H1 (cell line): Measurements from ENCODE around the gene ACER3. TPM values are rescaled to one million over a fixed set of nuclear protein-coding genes. Genes with fewer than 3 reads are reported as not detected.

Source experiments
- BRCA1 ChIP-seq: IDR thresholded peaks from 2 replicates; pipeline ENCODE4 v1.6.1; 2012; ENCODE audit warnings: low read depth, low read length, improper control_type of control experiment
- CEBPB ChIP-seq: IDR thresholded peaks from 2 replicates; pipeline ENCODE4 v1.6.1; 2012; ENCODE audit warnings: low read depth, low read length
- CREB1 ChIP-seq: IDR thresholded peaks from 2 replicates; pipeline ENCODE4 v1.6.1; 2012; ENCODE audit warnings: inconsistent platforms
- KDM4A ChIP-seq: IDR thresholded peaks from one replicate; pipeline ENCODE4 v1.7.1; 2012; ENCODE audit warnings: low read depth, mild to moderate bottlenecking, moderate library complexity, low read length, inconsistent platforms; ENCODE audit not compliant: severe bottlenecking
- KDM5A ChIP-seq: fragments of 200-600 bp; IDR thresholded peaks from 2 replicates; pipeline ENCODE4 v1.7.1; 2012; ENCODE audit warnings: mild to moderate bottlenecking, low read length, inconsistent platforms, mixed read lengths
- MAFK ChIP-seq: IDR thresholded peaks from 2 replicates; pipeline ENCODE4 v1.6.1; 2012; ENCODE audit warnings: low read depth, mild to moderate bottlenecking, improper control_type of control experiment, low read length
- POLR2A ChIP-seq, 2 experiments: IDR thresholded peaks; 1 replicate in 1 of 2; 2 replicates in 1 of 2; pipeline ENCODE4 v1.6.1; 2011; ENCODE audit warnings: low read depth in 2 of 2, low read length in 2 of 2, mild to moderate bottlenecking in 2 of 2; ENCODE audit errors: control extremely low read depth in 1 of 2
- RAD21 ChIP-seq, 2 experiments: IDR thresholded peaks in 1 of 2; conservative IDR thresholded peaks in 1 of 2; 2 replicates each; pipeline ENCODE4 v1.6.1; 2011; ENCODE audit warnings: low read depth in 2 of 2, low read length in 2 of 2, improper control_type of control experiment in 1 of 2, inconsistent platforms in 1 of 2, mild to moderate bottlenecking in 1 of 2, moderate library complexity in 1 of 2
- RNF2 ChIP-seq: fragments of 200-900, 300-1000 bp; sonication (generic); IDR thresholded peaks from 2 replicates; pipeline ENCODE4 v1.7.1; 2016; ENCODE audit warnings: borderline replicate concordance, low read depth, mild to moderate bottlenecking, antibody characterized with exemption, low read length; ENCODE audit not compliant: poor library complexity, severe bottlenecking; ENCODE audit errors: missing control alignments
- TAF7 ChIP-seq: optimal IDR thresholded peaks from 2 replicates; pipeline ENCODE3; 2011; ENCODE audit warnings: low read depth, mild to moderate bottlenecking, inconsistent platforms, low read length, moderate library complexity, borderline replicate concordance
- TEAD4 ChIP-seq: IDR thresholded peaks from 2 replicates; pipeline ENCODE4 v1.6.1; 2012; ENCODE audit warnings: low read depth, low read length, inconsistent platforms, mixed read lengths
- YY1 ChIP-seq: IDR thresholded peaks from 2 replicates; pipeline ENCODE4 v1.6.1; 2011; ENCODE audit warnings: low read depth, mild to moderate bottlenecking, low read length
- polyA plus RNA-seq, 7 experiments: library from polyadenylated mRNA; depleted of rRNA in 3 of 7; stranded (reverse) in 5 of 7; unstranded in 2 of 7; fragments of >200 nt in 5 of 7; fragments of 200-250 nt in 2 of 7; gene quantifications; 1 replicate in 5 of 7; 2 replicates in 1 of 7; 4 replicates in 1 of 7; pipeline versions ENCODE4 v1.2.1 to v1.2.3, GENCODE V29; 2011 to 2013; ENCODE audit warnings: missing spikeins in 2 of 7, mixed read lengths in 2 of 7
- total RNA-seq: library from RNA; stranded (reverse); fragmentation: NEBNext Ultra II Directional; extraction: Animal tissue kit (Norgen Biotek cat#: 25700); gene quantifications from 2 replicates; pipeline ENCODE4 v1.2.1, GENCODE V29; 2021
- TF ChIP-seq, protein P1 (sequence below), 3 experiments: IDR thresholded peaks; 1 replicate in 2 of 3; 2 replicates in 1 of 3; pipeline versions ENCODE4 v1.5.1 to v1.6.1; 2011; ENCODE audit warnings: low read length in 3 of 3, mild to moderate bottlenecking in 3 of 3, inconsistent platforms in 2 of 3, low read depth in 1 of 3, moderate library complexity in 1 of 3; ENCODE audit not compliant: insufficient read depth in 1 of 3; ENCODE audit errors: control extremely low read depth in 1 of 3

Gene ACER3
- total and polyA plus RNA-seq, 2 of the 8 experiments (the other 6 are each of a cell fraction or from before 2014, with no cell fraction given): 5.7 to 16.2 TPM

DNA sequence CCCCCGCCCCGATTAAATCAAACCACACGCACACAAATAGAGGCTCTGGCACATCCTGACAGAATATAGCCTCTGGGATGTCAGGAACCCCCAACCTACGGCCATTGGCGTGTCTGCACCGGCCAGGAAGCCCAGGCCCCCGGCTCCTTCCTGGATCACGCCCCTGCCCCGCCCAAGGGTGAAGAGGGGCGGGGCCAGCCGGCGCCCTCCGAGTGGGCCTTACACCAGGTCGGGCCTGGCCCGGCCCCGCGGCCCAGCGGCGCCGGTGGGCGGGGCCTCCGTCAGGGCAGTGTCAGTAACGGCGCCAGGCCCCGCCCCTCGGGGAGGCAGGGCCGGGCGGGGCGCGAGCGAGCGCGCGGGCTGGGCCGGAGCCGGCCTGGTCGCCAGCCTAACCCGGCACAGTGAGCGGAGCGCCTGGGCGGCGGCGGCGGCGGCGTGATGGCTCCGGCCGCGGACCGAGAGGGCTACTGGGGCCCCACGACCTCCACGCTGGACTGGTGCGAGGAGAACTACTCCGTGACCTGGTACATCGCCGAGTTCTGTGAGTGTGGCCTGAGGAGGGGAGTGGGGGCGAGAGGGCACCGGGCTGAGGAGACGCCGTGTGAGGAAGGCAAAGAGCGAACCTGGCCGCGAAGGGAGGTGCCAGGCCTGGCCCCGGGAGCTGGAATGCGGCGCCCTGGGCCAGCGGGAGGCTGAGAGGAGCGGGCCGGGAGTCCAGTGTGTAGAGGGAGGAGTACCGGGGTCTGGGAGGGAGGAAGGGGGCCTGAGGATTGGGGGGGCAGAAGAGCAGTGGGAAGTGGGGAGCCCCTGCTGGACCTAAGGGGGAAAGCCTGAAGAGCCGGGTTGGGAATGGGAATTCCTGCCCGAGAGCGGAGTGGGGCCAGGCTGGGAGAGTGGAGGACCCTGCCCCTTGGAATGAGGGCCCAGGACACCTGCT, at the start of gene ACER3 (continued):
- TF ChIP-seq, protein P1, sequence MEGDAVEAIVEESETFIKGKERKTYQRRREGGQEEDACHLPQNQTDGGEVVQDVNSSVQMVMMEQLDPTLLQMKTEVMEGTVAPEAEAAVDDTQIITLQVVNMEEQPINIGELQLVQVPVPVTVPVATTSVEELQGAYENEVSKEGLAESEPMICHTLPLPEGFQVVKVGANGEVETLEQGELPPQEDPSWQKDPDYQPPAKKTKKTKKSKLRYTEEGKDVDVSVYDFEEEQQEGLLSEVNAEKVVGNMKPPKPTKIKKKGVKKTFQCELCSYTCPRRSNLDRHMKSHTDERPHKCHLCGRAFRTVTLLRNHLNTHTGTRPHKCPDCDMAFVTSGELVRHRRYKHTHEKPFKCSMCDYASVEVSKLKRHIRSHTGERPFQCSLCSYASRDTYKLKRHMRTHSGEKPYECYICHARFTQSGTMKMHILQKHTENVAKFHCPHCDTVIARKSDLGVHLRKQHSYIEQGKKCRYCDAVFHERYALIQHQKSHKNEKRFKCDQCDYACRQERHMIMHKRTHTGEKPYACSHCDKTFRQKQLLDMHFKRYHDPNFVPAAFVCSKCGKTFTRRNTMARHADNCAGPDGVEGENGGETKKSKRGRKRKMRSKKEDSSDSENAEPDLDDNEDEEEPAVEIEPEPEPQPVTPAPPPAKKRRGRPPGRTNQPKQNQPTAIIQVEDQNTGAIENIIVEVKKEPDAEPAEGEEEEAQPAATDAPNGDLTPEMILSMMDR (IDR thresholded peaks at IDR 0.05; ENCODE audit: control extremely low read depth in 1 of 3, insufficient read depth in 1 of 3, low read depth in 1 of 3, low read length in 3 of 3): peak in 2 of 3 experiments; percentile 19 to 30; a peak in 2 of 4 replicates
- TF ChIP-seq KDM4A (peak; percentile 75), POLR2A (IDR thresholded peaks at IDR 0.05; ENCODE audit: control extremely low read depth in 1 of 2, low read depth in 2 of 2, low read length in 2 of 2) (peak; percentile 79 to 80; a peak in 2 of 3 replicates), MAFK (no peak), YY1 (0 out of 2 replicates have a peak, but pooled peaks have one; percentile 59), CREB1 (peak; percentile 34; the same call in 1 of the 2 replicates), TAF7 (peak; percentile 70), TEAD4 (peak; percentile 76), CEBPB (no peak), BRCA1 (no peak), RNF2 (no peak), RAD21 (IDR thresholded peaks at IDR 0.05 in 1 of 2, conservative IDR thresholded peaks at IDR 0.05 in 1 of 2; ENCODE audit: low read depth in 2 of 2, low read length in 2 of 2) (peak in 1 of 2 experiments; percentile 17; a peak in 1 of 4 replicates), KDM5A (no peak)
